T-helper 1 cell treated with Interleukin-12 subunit alpha and Interleukin-12 subunit beta and Interleukin-4 antibody, amounts not matched to agents 30 ng/mL and 1 ng/mL, for 36 hours (primary cell): ENCODE results near the gene BARHL2. TPM values are rescaled to one million over a fixed set of nuclear protein-coding genes. Genes with fewer than 3 reads are reported as not detected.

Experiments
- intact Hi-C: fragments of 100-400 bp; cut with micrococcal nuclease; formaldehyde crosslinking; loops from one replicate; pipeline ENCODE4 v1.15.1; 2024
- total RNA-seq: library from RNA; stranded (reverse); gene quantifications from 2 replicates; pipeline ENCODE4 v1.2.3, GENCODE V29; 2022

BARHL2 gene
- total RNA-seq: not detected in 2 replicates

- intact Hi-C loops: loop anchor here (2.0 kb wide), 1 partner anchor 14 kb away; no protein-coding TSS in a partner anchor
These were observed at the start of gene BARHL2 for GRCh38 chr1:90716552-90717355. Gene BARHL2 (minus strand): TSS chr1:90717302. CDS start chr1:90717195, 107 bp downstream.

- intact Hi-C loops: no loop called here
These were observed 46.8 kb upstream of the BARHL2 start for GRCh38 chr1:90763930-90764329.

- intact Hi-C loops: no loop called here
These were observed 46.4 kb upstream of the BARHL2 start for GRCh38 chr1:90763506-90763905.

- intact Hi-C loops: no loop called here
These were observed 44.9 kb upstream of the BARHL2 start for GRCh38 chr1:90761781-90762589.

- intact Hi-C loops: no loop called here
These were observed 44.1 kb upstream of the BARHL2 start for GRCh38 chr1:90761156-90761555.

GRCh38 chr1:90753556-90753955 lies 36.5 kb upstream of the BARHL2 start:
- intact Hi-C loops: no loop called here

- intact Hi-C loops: no loop called here
These were observed 31.6 kb upstream of the BARHL2 start for GRCh38 chr1:90748668-90749067.

GRCh38 chr1:90746857-90747256 lies 29.8 kb upstream of the BARHL2 start:
- intact Hi-C loops: no loop called here

- intact Hi-C loops: no loop called here
These were observed 28.9 kb upstream of the BARHL2 start for GRCh38 chr1:90745972-90746371.

GRCh38 chr1:90732136-90732535 lies 15.0 kb upstream of the BARHL2 start:
- intact Hi-C loops: no loop called here

- intact Hi-C loops: loop anchor here (2.0 kb wide), 1 partner anchor 15 kb away; the partner anchor contains the start of gene BARHL2
These were observed 14.4 kb upstream of the BARHL2 start for GRCh38 chr1:90731382-90732050.

- intact Hi-C loops: loop anchor here (1.0 to 2.0 kb wide), 2 partner anchors 9 to 14 kb away; partner anchors contain the start of gene BARHL2
These were observed 13.3 kb upstream of the BARHL2 start for GRCh38 chr1:90730243-90731022.

GRCh38 chr1:90729504-90730242 lies 12.6 kb upstream of the BARHL2 start:
- intact Hi-C loops: loop anchor here (1.0 to 2.0 kb wide), 2 partner anchors 8 to 13 kb away; partner anchors contain the start of gene BARHL2

- intact Hi-C loops: no loop called here
These were observed 11.6 kb upstream of the BARHL2 start for GRCh38 chr1:90728502-90729287.

GRCh38 chr1:90727917-90728501 lies 10.9 kb upstream of the BARHL2 start:
- intact Hi-C loops: no loop called here

- intact Hi-C loops: loop anchor here (1.0 kb wide), 1 partner anchor 20 kb away; no protein-coding TSS in a partner anchor
These were observed 9.9 kb upstream of the BARHL2 start for GRCh38 chr1:90726986-90727480.

GRCh38 chr1:90726425-90726985 lies 9.4 kb upstream of the BARHL2 start:
- intact Hi-C loops: loop anchor here (1.0 kb wide), 1 partner anchor 19 kb away; no protein-coding TSS in a partner anchor
